Suprapubic skin (tissue), 4 donors: ENCODE results near the gene ANKRD34B. TPM values are rescaled to one million over a fixed set of nuclear protein-coding genes. Genes with fewer than 3 reads are reported as not detected.

Experiments
- DNase-seq, 2 donors: peaks; one replicate each; pipeline ENCODE4 v3.0.0-alpha.2; 2019; ENCODE audit warnings: low spot score in 2 of 2
- H3K27ac ChIP-seq: fragments of 200-600 bp; sonication (generic); one replicate; pipeline ENCODE4 v1.5.1; 2019
- H3K27me3 ChIP-seq: fragments of 200-600 bp; sonication (generic); one replicate; pipeline ENCODE4 v1.5.1; 2019
- H3K36me3 ChIP-seq: fragments of 200-600 bp; sonication (generic); one replicate; pipeline ENCODE4 v1.5.1; 2019
- H3K4me1 ChIP-seq: fragments of 200-600 bp; sonication (generic); one replicate; pipeline ENCODE4 v1.5.1; 2019
- H3K4me3 ChIP-seq: fragments of 200-600 bp; sonication (generic); one replicate; pipeline ENCODE4 v1.5.1; 2019; ENCODE audit warnings: mild to moderate bottlenecking
- H3K9me3 ChIP-seq: fragments of 200-600 bp; sonication (generic); one replicate; pipeline ENCODE4 v1.5.1; 2019
- CTCF ChIP-seq, 2 donors: fragments of 200-600 bp in 1 of 2; fragments of 450-650 bp in 1 of 2; sonication (generic) in 1 of 2; IDR thresholded peaks; one replicate each; pipeline ENCODE4 v1.5.1; 2016 to 2019; ENCODE audit warnings: antibody characterized with exemption in 2 of 2, mild to moderate bottlenecking in 1 of 2, moderate library complexity in 1 of 2
- EP300 ChIP-seq: sonication (generic); formaldehyde crosslinking; IDR thresholded peaks from one replicate; pipeline ENCODE4 v1.6.1; 2017; ENCODE audit warnings: antibody characterized with exemption
- POLR2A ChIP-seq, 2 donors: fragments of 450-650 bp; IDR thresholded peaks; one replicate each; pipeline ENCODE4 v1.6.1; 2017; ENCODE audit warnings: antibody characterized with exemption in 2 of 2, mild to moderate bottlenecking in 2 of 2, moderate library complexity in 2 of 2
- POLR2AphosphoS5 ChIP-seq, 3 donors: sonication (generic); formaldehyde crosslinking; IDR thresholded peaks; one replicate each; pipeline ENCODE4 v1.6.1; 2017; ENCODE audit warnings: antibody characterized with exemption in 3 of 3
- WGBS: methylation state at CpG from one replicate; pipeline ENCODE4 v1.1.5; 2018; 5-methylcytosine and 5-hydroxymethylcytosine counted together
- total RNA-seq, 4 donors: library from RNA; depleted of rRNA; stranded (reverse); fragments of >200 nt; gene quantifications; one replicate each; pipeline ENCODE4 v1.1.0, GENCODE V29; 2016

Gene ANKRD34B
- not detected for total RNA-seq

GRCh38 chr5:80569961-80570786 lies at the start of gene ANKRD34B:
TSS of gene ANKRD34B (minus strand) at chr5:80570280. CDS start at chr5:80560019, 10,261 bp downstream.
- Histone ChIP-seq H3K27me3 (peaks cover 81% of the 10 kb centered on the region), H3K9me3 (no peaks in the 10 kb centered on the region), H3K4me1 (peaks cover 19% of the 10 kb centered on the region), H3K36me3 (no peaks in the 10 kb centered on the region), H3K27ac (no peak within 1 kb of the TSS), H3K4me3 (peak within 1 kb of the TSS; percentile 50)
- TF ChIP-seq EP300 (no peak), CTCF (IDR thresholded peaks at IDR 0.05) (no peak), POLR2AphosphoS5 (IDR thresholded peaks at IDR 0.05) (no peak), POLR2A (IDR thresholded peaks at IDR 0.05) (no peak)
- no peak for DNase-seq
- WGBS = 11% methylated on average over 18 of the region's 73 CpGs

GRCh38 chr5:80619086-80619485 lies 49.0 kb upstream of the ANKRD34B start:
- H3K36me3 ChIP-seq = no peaks in the 10 kb centered on the region
- no peaks in the 10 kb centered on the region for H3K4me1 ChIP-seq
- DNase-seq = no peak
- H3K27ac ChIP-seq = no peak overlapping the region
- H3K9me3 ChIP-seq = no peaks in the 10 kb centered on the region
- no peaks in the 10 kb centered on the region for H3K27me3 ChIP-seq
- no peak overlapping the region for H3K4me3 ChIP-seq
- WGBS = 71% methylated on average over 1 of the region's 1 CpG
- TF ChIP-seq POLR2A (IDR thresholded peaks at IDR 0.05) (no peak), CTCF (IDR thresholded peaks at IDR 0.05) (no peak), EP300 (no peak), POLR2AphosphoS5 (IDR thresholded peaks at IDR 0.05) (no peak)

GRCh38 chr5:80618438-80618837 lies 48.4 kb upstream of the ANKRD34B start:
- WGBS = 96% methylated on average over 4 of the region's 4 CpGs
- H3K27ac ChIP-seq = no peak overlapping the region
- H3K27me3 ChIP-seq = no peaks in the 10 kb centered on the region
- H3K9me3 ChIP-seq = no peaks in the 10 kb centered on the region
- H3K36me3 ChIP-seq = no peaks in the 10 kb centered on the region
- no peak for DNase-seq
- TF ChIP-seq EP300 (no peak), POLR2AphosphoS5 (IDR thresholded peaks at IDR 0.05) (no peak), POLR2A (IDR thresholded peaks at IDR 0.05) (no peak)
- no peaks in the 10 kb centered on the region for H3K4me1 ChIP-seq
- no peak overlapping the region for H3K4me3 ChIP-seq

- no peak for TF ChIP-seq POLR2AphosphoS5 (IDR thresholded peaks at IDR 0.05)
- no peak for TF ChIP-seq POLR2A (IDR thresholded peaks at IDR 0.05)
- TF ChIP-seq EP300 = no peak
- no peak for TF ChIP-seq CTCF (IDR thresholded peaks at IDR 0.05)
- H3K27me3 ChIP-seq = no peaks in the 10 kb centered on the region
- H3K4me3 ChIP-seq = peak overlapping the region; percentile 2
- H3K9me3 ChIP-seq = no peaks in the 10 kb centered on the region
- DNase-seq = no peak
- 63% methylated on average over 14 of the region's 17 CpGs for WGBS
- H3K36me3 ChIP-seq = no peaks in the 10 kb centered on the region
- no peaks in the 10 kb centered on the region for H3K4me1 ChIP-seq
- no peak overlapping the region for H3K27ac ChIP-seq
Measured at GRCh38 chr5:80615266-80615914, 45.3 kb upstream of the ANKRD34B start.

- TF ChIP-seq POLR2A (IDR thresholded peaks at IDR 0.05) = no peak
- no peak for TF ChIP-seq POLR2AphosphoS5 (IDR thresholded peaks at IDR 0.05)
- TF ChIP-seq EP300 = no peak
- TF ChIP-seq CTCF (IDR thresholded peaks at IDR 0.05) = no peak
Measured at GRCh38 chr5:80609692-80610091, 39.6 kb upstream of the ANKRD34B start.

More at GRCh38 chr5:80609692-80610091, 39.6 kb upstream of the ANKRD34B start:
- no peaks in the 10 kb centered on the region for H3K9me3 ChIP-seq
- H3K4me1 ChIP-seq = no peaks in the 10 kb centered on the region
- no peak overlapping the region for H3K27ac ChIP-seq
- H3K36me3 ChIP-seq = no peaks in the 10 kb centered on the region
- WGBS = 85% methylated on average over 1 of the region's 1 CpG
- no peaks in the 10 kb centered on the region for H3K27me3 ChIP-seq
- DNase-seq = no peak
- no peak overlapping the region for H3K4me3 ChIP-seq
